ENCODE measurements around the gene PTPRT.

The PTPRT gene

GRCh38 chr20:42837456-42837855, 352.2 kb downstream of the PTPRT start:
- H3K4me3 ChIP-seq (ENCODE audit: low read depth in 1 of 2, low read length in 2 of 2): no peak overlapping the region
- no peaks in the 10 kb centered on the region for H3K9me3 ChIP-seq (ENCODE audit: control insufficient read depth in 1 of 2, low read length in 2 of 2)
- H3K4me1 ChIP-seq (ENCODE audit: control insufficient read depth in 1 of 2, insufficient read depth in 2 of 2, low read length in 2 of 2): no peaks in the 10 kb centered on the region
- no peaks in the 10 kb centered on the region for H3K27me3 ChIP-seq (ENCODE audit: control insufficient read depth in 1 of 2, insufficient read depth in 2 of 2, low read length in 2 of 2)
- H3K36me3 ChIP-seq (ENCODE audit: control insufficient read depth in 1 of 2, insufficient read depth in 2 of 2, low read length in 2 of 2): no peaks in the 10 kb centered on the region
- no peak overlapping the region for H3K27ac ChIP-seq (ENCODE audit: low read depth, low read length)
- no peak overlapping the region for H3K9ac ChIP-seq (ENCODE audit: low read depth in 1 of 2, low read length in 2 of 2)

GRCh38 chr20:42836339-42836738, 353.4 kb downstream of the PTPRT start:
- H3K4me3 ChIP-seq (ENCODE audit: low read depth in 1 of 2, low read length in 2 of 2): no peak overlapping the region
- H3K27ac ChIP-seq (ENCODE audit: low read depth, low read length): no peak overlapping the region
- H3K9ac ChIP-seq (ENCODE audit: low read depth in 1 of 2, low read length in 2 of 2): no peak overlapping the region
- no peaks in the 10 kb centered on the region for H3K9me3 ChIP-seq (ENCODE audit: control insufficient read depth in 1 of 2, low read length in 2 of 2)
- H3K27me3 ChIP-seq (ENCODE audit: control insufficient read depth in 1 of 2, insufficient read depth in 2 of 2, low read length in 2 of 2): no peaks in the 10 kb centered on the region
- no peaks in the 10 kb centered on the region for H3K4me1 ChIP-seq (ENCODE audit: control insufficient read depth in 1 of 2, insufficient read depth in 2 of 2, low read length in 2 of 2)
- no peaks in the 10 kb centered on the region for H3K36me3 ChIP-seq (ENCODE audit: control insufficient read depth in 1 of 2, insufficient read depth in 2 of 2, low read length in 2 of 2)

GRCh38 chr20:42807876-42808275, 381.8 kb downstream of the PTPRT start:
- Histone ChIP-seq H3K27me3 (ENCODE audit: control insufficient read depth in 1 of 2, insufficient read depth in 2 of 2, low read length in 2 of 2) (no peaks in the 10 kb centered on the region), H3K27ac (ENCODE audit: low read depth, low read length) (no peak overlapping the region), H3K4me3 (ENCODE audit: low read depth in 1 of 2, low read length in 2 of 2) (no peak overlapping the region), H3K9ac (ENCODE audit: low read depth in 1 of 2, low read length in 2 of 2) (no peak overlapping the region), H3K4me1 (ENCODE audit: control insufficient read depth in 1 of 2, insufficient read depth in 2 of 2, low read length in 2 of 2) (no peaks in the 10 kb centered on the region), H3K9me3 (ENCODE audit: control insufficient read depth in 1 of 2, low read length in 2 of 2) (no peaks in the 10 kb centered on the region), H3K36me3 (ENCODE audit: control insufficient read depth in 1 of 2, insufficient read depth in 2 of 2, low read length in 2 of 2) (no peaks in the 10 kb centered on the region)

- H3K4me3 ChIP-seq (ENCODE audit: low read depth in 1 of 2, low read length in 2 of 2): no peak overlapping the region
- H3K27ac ChIP-seq (ENCODE audit: low read depth, low read length): no peak overlapping the region
- no peaks in the 10 kb centered on the region for H3K4me1 ChIP-seq (ENCODE audit: control insufficient read depth in 1 of 2, insufficient read depth in 2 of 2, low read length in 2 of 2)
- no peaks in the 10 kb centered on the region for H3K9me3 ChIP-seq (ENCODE audit: control insufficient read depth in 1 of 2, low read length in 2 of 2)
- H3K9ac ChIP-seq (ENCODE audit: low read depth in 1 of 2, low read length in 2 of 2): no peak overlapping the region
- H3K36me3 ChIP-seq (ENCODE audit: control insufficient read depth in 1 of 2, insufficient read depth in 2 of 2, low read length in 2 of 2): no peaks in the 10 kb centered on the region
- peaks cover 0 to 3% of the 10 kb centered on the region in 2 donors for H3K27me3 ChIP-seq (ENCODE audit: control insufficient read depth in 1 of 2, insufficient read depth in 2 of 2, low read length in 2 of 2)
Observed at GRCh38 chr20:42795111-42795695, 394.5 kb downstream of the PTPRT start.

- peaks cover 0 to 3% of the 10 kb centered on the region in 2 donors for H3K27me3 ChIP-seq (ENCODE audit: control insufficient read depth in 1 of 2, insufficient read depth in 2 of 2, low read length in 2 of 2)
- no peaks in the 10 kb centered on the region for H3K9me3 ChIP-seq (ENCODE audit: control insufficient read depth in 1 of 2, low read length in 2 of 2)
- H3K27ac ChIP-seq (ENCODE audit: low read depth, low read length): no peak overlapping the region
- no peaks in the 10 kb centered on the region for H3K36me3 ChIP-seq (ENCODE audit: control insufficient read depth in 1 of 2, insufficient read depth in 2 of 2, low read length in 2 of 2)
- H3K4me3 ChIP-seq (ENCODE audit: low read depth in 1 of 2, low read length in 2 of 2): no peak overlapping the region
- no peak overlapping the region for H3K9ac ChIP-seq (ENCODE audit: low read depth in 1 of 2, low read length in 2 of 2)
- H3K4me1 ChIP-seq (ENCODE audit: control insufficient read depth in 1 of 2, insufficient read depth in 2 of 2, low read length in 2 of 2): no peaks in the 10 kb centered on the region
Observed at GRCh38 chr20:42792052-42792451, 397.7 kb downstream of the PTPRT start.

- no peaks in the 10 kb centered on the region for H3K36me3 ChIP-seq (ENCODE audit: control insufficient read depth in 1 of 2, insufficient read depth in 2 of 2, low read length in 2 of 2)
- peaks cover 0 to 3% of the 10 kb centered on the region in 2 donors for H3K27me3 ChIP-seq (ENCODE audit: control insufficient read depth in 1 of 2, insufficient read depth in 2 of 2, low read length in 2 of 2)
- no peaks in the 10 kb centered on the region for H3K4me1 ChIP-seq (ENCODE audit: control insufficient read depth in 1 of 2, insufficient read depth in 2 of 2, low read length in 2 of 2)
- H3K9ac ChIP-seq (ENCODE audit: low read depth in 1 of 2, low read length in 2 of 2): no peak overlapping the region
- no peak overlapping the region for H3K4me3 ChIP-seq (ENCODE audit: low read depth in 1 of 2, low read length in 2 of 2)
- H3K9me3 ChIP-seq (ENCODE audit: control insufficient read depth in 1 of 2, low read length in 2 of 2): no peaks in the 10 kb centered on the region
- H3K27ac ChIP-seq (ENCODE audit: low read depth, low read length): no peak overlapping the region
Observed at GRCh38 chr20:42790111-42790510, 399.6 kb downstream of the PTPRT start.

GRCh38 chr20:42788707-42789106, 401.0 kb downstream of the PTPRT start:
- no peaks in the 10 kb centered on the region for H3K9me3 ChIP-seq (ENCODE audit: control insufficient read depth in 1 of 2, low read length in 2 of 2)
- H3K4me1 ChIP-seq (ENCODE audit: control insufficient read depth in 1 of 2, insufficient read depth in 2 of 2, low read length in 2 of 2): no peaks in the 10 kb centered on the region
- H3K27me3 ChIP-seq (ENCODE audit: control insufficient read depth in 1 of 2, insufficient read depth in 2 of 2, low read length in 2 of 2): peaks cover 0 to 3% of the 10 kb centered on the region in 2 donors
- H3K27ac ChIP-seq (ENCODE audit: low read depth, low read length): no peak overlapping the region
- no peak overlapping the region for H3K4me3 ChIP-seq (ENCODE audit: low read depth in 1 of 2, low read length in 2 of 2)
- no peak overlapping the region for H3K9ac ChIP-seq (ENCODE audit: low read depth in 1 of 2, low read length in 2 of 2)
- H3K36me3 ChIP-seq (ENCODE audit: control insufficient read depth in 1 of 2, insufficient read depth in 2 of 2, low read length in 2 of 2): no peaks in the 10 kb centered on the region

GRCh38 chr20:42785041-42785440, 404.7 kb downstream of the PTPRT start:
- Histone ChIP-seq H3K27ac (ENCODE audit: low read depth, low read length) (no peak overlapping the region), H3K4me3 (ENCODE audit: low read depth in 1 of 2, low read length in 2 of 2) (no peak overlapping the region), H3K4me1 (ENCODE audit: control insufficient read depth in 1 of 2, insufficient read depth in 2 of 2, low read length in 2 of 2) (no peaks in the 10 kb centered on the region), H3K27me3 (ENCODE audit: control insufficient read depth in 1 of 2, insufficient read depth in 2 of 2, low read length in 2 of 2) (no peaks in the 10 kb centered on the region), H3K36me3 (ENCODE audit: control insufficient read depth in 1 of 2, insufficient read depth in 2 of 2, low read length in 2 of 2) (no peaks in the 10 kb centered on the region), H3K9me3 (ENCODE audit: control insufficient read depth in 1 of 2, low read length in 2 of 2) (no peaks in the 10 kb centered on the region), H3K9ac (ENCODE audit: low read depth in 1 of 2, low read length in 2 of 2) (no peak overlapping the region)

- Histone ChIP-seq H3K4me3 (ENCODE audit: low read depth in 1 of 2, low read length in 2 of 2) (no peak overlapping the region), H3K27ac (ENCODE audit: low read depth, low read length) (no peak overlapping the region), H3K27me3 (ENCODE audit: control insufficient read depth in 1 of 2, insufficient read depth in 2 of 2, low read length in 2 of 2) (no peaks in the 10 kb centered on the region), H3K4me1 (ENCODE audit: control insufficient read depth in 1 of 2, insufficient read depth in 2 of 2, low read length in 2 of 2) (no peaks in the 10 kb centered on the region), H3K9ac (ENCODE audit: low read depth in 1 of 2, low read length in 2 of 2) (no peak overlapping the region), H3K36me3 (ENCODE audit: control insufficient read depth in 1 of 2, insufficient read depth in 2 of 2, low read length in 2 of 2) (no peaks in the 10 kb centered on the region), H3K9me3 (ENCODE audit: control insufficient read depth in 1 of 2, low read length in 2 of 2) (no peaks in the 10 kb centered on the region)
Observed at GRCh38 chr20:42779216-42779615, 410.5 kb downstream of the PTPRT start.

- Histone ChIP-seq H3K4me1 (ENCODE audit: control insufficient read depth in 1 of 2, insufficient read depth in 2 of 2, low read length in 2 of 2) (no peaks in the 10 kb centered on the region), H3K9me3 (ENCODE audit: control insufficient read depth in 1 of 2, low read length in 2 of 2) (no peaks in the 10 kb centered on the region), H3K36me3 (ENCODE audit: control insufficient read depth in 1 of 2, insufficient read depth in 2 of 2, low read length in 2 of 2) (no peaks in the 10 kb centered on the region), H3K4me3 (ENCODE audit: low read depth in 1 of 2, low read length in 2 of 2) (no peak overlapping the region), H3K27me3 (ENCODE audit: control insufficient read depth in 1 of 2, insufficient read depth in 2 of 2, low read length in 2 of 2) (no peaks in the 10 kb centered on the region), H3K9ac (ENCODE audit: low read depth in 1 of 2, low read length in 2 of 2) (no peak overlapping the region), H3K27ac (ENCODE audit: low read depth, low read length) (no peak overlapping the region)
Observed at GRCh38 chr20:42775866-42776265, 413.8 kb downstream of the PTPRT start.

- no peak overlapping the region for H3K4me3 ChIP-seq (ENCODE audit: low read depth in 1 of 2, low read length in 2 of 2)
- H3K36me3 ChIP-seq (ENCODE audit: control insufficient read depth in 1 of 2, insufficient read depth in 2 of 2, low read length in 2 of 2): no peaks in the 10 kb centered on the region
- no peak overlapping the region for H3K9ac ChIP-seq (ENCODE audit: low read depth in 1 of 2, low read length in 2 of 2)
- H3K9me3 ChIP-seq (ENCODE audit: control insufficient read depth in 1 of 2, low read length in 2 of 2): no peaks in the 10 kb centered on the region
- no peaks in the 10 kb centered on the region for H3K4me1 ChIP-seq (ENCODE audit: control insufficient read depth in 1 of 2, insufficient read depth in 2 of 2, low read length in 2 of 2)
- no peaks in the 10 kb centered on the region for H3K27me3 ChIP-seq (ENCODE audit: control insufficient read depth in 1 of 2, insufficient read depth in 2 of 2, low read length in 2 of 2)
- H3K27ac ChIP-seq (ENCODE audit: low read depth, low read length): no peak overlapping the region
Observed at GRCh38 chr20:42775037-42775436, 414.7 kb downstream of the PTPRT start.

Measured in duodenal mucosa (tissue), 2 donors.